T47D (cell line): ENCODE data around the gene PAK4.
"Not testable (repeated sequence)": the region's sequence is repeated elsewhere in the genome, so short reads cannot be mapped to it uniquely, and the experiment has no call there.

Source experiments
- DNase-seq, 2 experiments: peaks; one replicate each; pipeline versions ENCODE4 v3.0.0 to v3.0.0-alpha.2; 2011 to 2012; ENCODE audit warnings: low read depth in 1 of 2, low spot score in 1 of 2
- JUND ChIP-seq: IDR thresholded peaks from 2 replicates; pipeline ENCODE4 v1.6.1; 2012; ENCODE audit warnings: low read depth
- in situ Hi-C: cut with HindIII; loops from 2 replicates; pipeline ENCODE4 v1.10.0; 2016; ENCODE audit warnings: low sequenced_read_pairs, low pct_unique_long_range_greater_than_20kb

PAK4 gene

DNA sequence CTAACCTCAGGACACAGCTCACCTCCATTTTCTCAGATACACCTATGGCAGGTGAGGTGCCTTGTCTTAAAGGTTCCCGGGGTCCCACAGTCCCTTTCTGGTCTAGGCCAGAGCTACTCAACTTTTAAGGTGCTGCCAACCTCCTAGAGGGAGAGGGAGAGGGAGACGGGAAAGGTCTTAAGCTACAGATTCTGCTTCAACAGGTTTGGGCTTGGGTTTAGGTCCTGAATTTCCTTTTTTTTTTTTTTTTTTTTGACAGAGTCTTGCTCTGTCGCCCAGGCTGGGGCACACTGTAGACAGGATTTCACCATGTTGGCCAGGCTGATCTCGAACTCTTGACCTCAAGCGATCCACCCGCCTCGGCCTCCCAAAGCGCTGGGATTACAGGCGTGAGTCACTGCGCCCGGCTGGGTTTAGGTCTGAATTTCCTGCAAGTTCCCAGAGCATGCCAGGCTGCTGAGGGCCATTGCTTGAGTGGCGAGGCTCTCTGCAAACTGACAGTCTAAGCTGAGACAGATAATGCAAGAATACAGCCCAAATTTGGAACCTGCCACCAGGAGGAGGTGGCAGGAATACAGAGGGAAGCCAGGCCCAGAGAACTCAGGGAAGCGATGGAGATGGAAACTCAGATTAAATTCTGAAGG, 86.3 kb downstream of the PAK4 start:
- in situ Hi-C loops = no loop called here
- TF ChIP-seq JUND = no peak

DNA sequence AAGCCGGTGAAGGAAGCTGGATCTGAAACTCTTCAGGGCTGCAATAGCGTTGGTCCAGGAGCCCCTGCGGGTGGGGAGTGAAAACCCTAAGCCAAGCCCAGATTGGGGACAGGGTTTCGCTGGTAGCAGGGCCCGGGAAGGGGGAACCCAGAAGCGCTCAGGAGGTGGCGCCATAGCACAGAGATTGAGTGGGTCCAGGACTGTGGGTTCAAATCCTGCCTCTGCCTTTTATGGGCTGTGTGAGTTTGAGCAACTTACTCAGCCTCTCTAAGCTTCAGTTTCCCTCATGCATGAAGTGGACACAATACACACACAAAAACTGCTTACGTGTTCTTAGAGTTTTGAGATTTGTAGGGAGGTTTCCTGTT, 86.8 kb downstream of the PAK4 start:
- no peak for TF ChIP-seq JUND

More for the DNA sequence above, 86.3 kb downstream of the PAK4 start:
- DNase-seq = no peak

DNA sequence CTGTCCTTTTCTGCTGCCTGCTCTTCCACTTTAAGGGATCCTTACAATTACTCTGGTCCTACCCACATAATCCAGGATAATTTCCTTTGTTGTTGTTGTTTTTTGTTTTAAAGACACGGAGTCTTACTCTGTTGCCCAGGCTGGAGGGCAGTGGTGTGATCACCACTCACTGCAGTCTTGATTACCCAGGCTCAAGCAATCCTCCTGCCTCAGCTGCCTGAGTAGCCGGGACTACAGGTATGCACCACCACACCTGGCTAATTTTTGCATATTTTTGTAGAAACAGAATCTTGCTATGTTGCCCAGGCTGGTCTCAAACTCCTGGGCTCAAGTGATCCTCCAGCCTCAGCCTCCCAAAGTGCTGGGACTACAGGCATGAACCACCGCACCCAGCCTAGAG, 89.7 kb downstream of the PAK4 start:
- in situ Hi-C loops, DNase-seq: not testable (repeated sequence)

More for the DNA sequence above, 86.8 kb downstream of the PAK4 start:
- no peak for DNase-seq
- in situ Hi-C loops = no loop called here

DNA sequence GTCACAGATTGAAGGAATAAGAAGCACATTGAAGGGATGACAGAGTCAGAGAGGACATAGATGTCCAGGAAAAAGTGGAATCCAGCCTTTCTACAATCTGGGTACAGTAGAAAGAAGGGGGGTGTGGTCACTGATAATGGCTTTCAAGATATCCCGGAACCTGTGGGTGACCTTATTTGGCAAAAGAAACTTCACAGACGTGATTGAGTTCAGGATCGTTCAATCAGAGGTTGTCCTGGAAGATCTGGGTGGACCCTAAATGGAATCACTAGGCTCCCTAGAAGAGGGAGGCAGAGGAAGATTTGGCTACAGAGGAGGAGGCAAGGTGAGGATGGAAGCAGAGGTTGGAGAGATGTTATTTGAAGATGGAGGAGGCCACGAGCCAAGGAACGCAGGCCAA, 91.5 kb downstream of the PAK4 start:
- TF ChIP-seq JUND = no peak
- no peak for DNase-seq
- in situ Hi-C loops = no loop called here

DNA sequence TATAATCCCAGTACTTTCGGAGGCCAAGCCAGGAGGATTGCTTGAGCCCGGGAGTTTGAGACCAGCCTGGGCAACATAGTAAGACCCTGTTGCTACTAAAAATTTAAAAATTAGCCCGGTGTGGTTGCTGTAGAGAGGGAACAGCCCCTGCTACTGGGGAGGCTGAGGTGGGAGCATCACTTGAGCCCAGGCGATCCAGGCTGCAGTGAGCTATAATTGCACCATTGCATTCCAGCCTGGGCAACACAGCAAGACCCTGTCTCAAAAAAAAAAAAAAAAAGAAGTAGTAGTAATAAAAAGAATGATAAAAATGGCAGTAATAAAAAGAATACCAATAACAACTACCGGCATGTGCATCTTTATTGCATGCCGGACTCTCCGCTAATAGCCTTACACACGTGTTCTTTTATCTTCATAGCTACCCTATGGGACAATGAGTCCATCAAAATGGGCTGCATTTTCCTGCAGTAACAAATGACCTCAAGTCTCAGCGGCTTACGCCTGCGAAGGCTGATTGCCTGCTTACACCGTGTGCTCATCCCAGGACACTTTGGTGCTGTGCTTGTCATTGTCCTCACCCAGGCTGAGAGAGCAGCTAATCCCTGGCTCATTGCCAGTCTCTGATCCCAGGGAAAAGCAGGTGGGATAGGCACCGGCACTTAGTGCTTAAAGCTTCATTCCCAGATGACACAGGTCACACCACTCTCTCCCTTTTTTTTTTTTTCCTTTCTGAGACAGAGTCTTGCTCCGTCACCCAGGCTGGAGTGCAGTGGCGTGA, 92.8 kb downstream of the PAK4 start:
- no peak for TF ChIP-seq JUND
- no peak for DNase-seq
- in situ Hi-C loops = no loop called here

DNA sequence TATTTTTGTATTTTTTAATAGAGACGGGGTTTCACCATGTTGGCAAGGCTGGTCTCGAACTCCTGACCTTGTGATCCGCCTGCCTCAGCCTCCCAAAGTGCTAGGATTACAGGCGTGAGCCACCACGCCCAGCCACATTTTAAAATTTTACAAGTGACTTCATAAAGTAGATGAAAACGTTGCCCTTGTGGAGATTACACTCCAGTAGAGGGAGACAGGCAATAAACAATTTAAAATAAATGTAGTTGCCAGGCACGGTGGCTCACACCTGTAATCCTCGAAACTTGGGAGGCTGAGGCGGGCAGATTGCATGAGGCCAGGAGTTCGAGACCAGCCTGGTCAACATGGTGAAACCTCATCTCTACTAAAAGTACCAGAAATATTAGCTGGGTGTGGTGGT, 93.5 kb downstream of the PAK4 start:
- in situ Hi-C loops = not testable (repeated sequence)
- peak in 1 of 2 experiments; percentile 23 for DNase-seq

DNA sequence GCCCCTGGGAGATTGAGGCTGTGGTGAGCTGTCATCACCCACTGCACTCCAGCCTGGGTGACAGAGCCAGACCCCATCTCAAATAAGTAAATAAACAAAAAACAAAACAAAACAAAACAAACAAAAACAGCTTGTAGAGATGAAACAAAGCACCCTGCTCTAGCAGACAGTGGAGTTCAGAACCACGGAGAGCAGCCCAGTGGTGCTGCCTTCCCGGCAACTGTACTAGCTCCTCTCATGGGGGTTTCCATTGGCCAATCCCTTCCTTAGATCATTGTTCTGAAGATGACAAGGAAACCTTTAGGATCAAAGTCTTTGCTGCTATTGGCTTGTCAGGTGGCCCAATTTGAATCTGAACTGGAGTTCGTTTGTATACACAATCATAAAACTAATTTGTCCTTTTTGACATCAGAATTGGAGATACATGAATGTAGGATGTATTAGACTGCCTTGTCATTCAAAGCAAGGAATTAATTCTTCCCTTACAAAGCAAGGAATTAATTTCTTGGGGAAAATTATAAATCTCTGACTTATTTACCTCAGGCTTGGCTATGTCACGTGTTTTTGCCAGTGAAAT, 98.2 kb downstream of the PAK4 start:
- TF ChIP-seq JUND = no peak
- peak; percentile 58 to 64 for DNase-seq
- in situ Hi-C loops = no loop called here

DNA sequence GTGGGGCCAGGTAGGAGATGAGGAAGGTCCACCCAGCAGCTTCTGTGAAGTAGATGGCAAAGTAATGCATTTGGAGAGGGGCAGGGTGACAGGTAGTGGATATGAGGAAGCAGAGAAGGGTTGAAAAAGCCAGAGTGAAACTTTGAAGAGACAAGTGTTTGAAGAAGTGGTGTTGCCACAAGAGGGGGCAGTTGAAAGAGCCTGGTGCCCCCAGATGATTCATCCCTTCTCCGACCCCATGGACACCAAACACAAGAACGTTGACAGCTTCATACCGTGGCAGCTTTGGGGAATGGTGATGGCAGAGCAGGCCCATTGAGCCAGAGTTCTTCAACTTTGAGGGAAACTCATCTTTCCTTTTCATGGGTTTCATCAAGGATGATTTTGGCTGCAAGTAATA, 99.3 kb downstream of the PAK4 start:
- DNase-seq = no peak
- in situ Hi-C loops = no loop called here
- TF ChIP-seq JUND = no peak
